ENCODE results near the gene CASK.

The CASK gene

DNA sequence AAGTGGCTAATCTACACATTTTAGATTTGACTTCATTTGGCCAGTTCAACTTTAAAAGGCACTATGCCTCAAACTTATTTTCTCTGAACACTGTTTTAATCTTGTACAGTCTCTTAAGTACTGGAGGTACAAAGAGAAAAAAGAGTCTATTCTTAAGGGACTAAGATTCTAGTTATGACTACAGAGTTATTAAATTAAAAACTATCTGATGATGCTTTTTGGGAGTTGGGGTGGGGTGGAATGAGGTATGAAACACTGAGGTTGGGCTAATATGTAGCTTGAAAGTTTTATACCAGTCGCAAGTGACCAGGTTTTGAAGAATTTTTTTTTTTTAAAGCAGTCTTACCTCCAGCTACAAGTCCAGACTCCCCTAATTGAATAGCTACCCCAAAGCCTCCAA is 252.3 kb downstream of the CASK start:
- DNase-seq: no peak

DNA sequence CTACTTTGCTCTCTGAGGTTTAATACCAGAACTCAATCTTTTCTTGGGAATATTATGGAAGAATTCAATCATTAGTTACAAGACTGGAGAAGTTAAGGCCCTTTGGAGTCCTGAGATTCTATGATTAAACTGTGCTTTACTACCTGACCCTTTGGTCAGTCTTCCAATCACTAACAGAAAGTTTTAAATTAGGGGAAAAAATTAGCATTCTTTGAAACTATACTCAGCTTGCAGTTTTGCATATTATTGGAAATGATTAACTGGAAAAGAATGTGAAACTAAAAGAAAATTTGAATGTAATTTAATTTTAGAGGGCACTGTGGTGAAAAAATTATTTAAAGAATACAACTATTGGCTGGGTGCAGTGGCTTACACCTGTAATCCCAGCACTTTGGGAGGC is 253.2 kb downstream of the CASK start:
- Histone ChIP-seq H2BK12ac (ENCODE audit: low read length) (no peak overlapping the region), H3K9me3 (ENCODE audit: insufficient read depth, low read depth, low read length) (no peaks in the 10 kb centered on the region), H2BK120ac (ENCODE audit: insufficient read depth, low read length, poor library complexity) (no peak overlapping the region), H3K27me3 (ENCODE audit: insufficient read depth, low read length) (no peaks in the 10 kb centered on the region), H4K8ac (ENCODE audit: low read depth, low read length) (no peak overlapping the region), H4K12ac (ENCODE audit: low read depth, low read length) (no peak overlapping the region), H3K4me2 (ENCODE audit: low read length) (no peak overlapping the region), H3K4me1 (ENCODE audit: control insufficient read depth in 1 of 2, insufficient read depth in 2 of 2, low read length in 2 of 2) (no peaks in the 10 kb centered on the region), H3K79me1 (ENCODE audit: low read length) (no peaks in the 10 kb centered on the region), H2AFZ (ENCODE audit: insufficient read depth, low read length, poor library complexity) (no peak overlapping the region), H3K23ac (ENCODE audit: low read length) (no peak overlapping the region), H3K79me2 (ENCODE audit: control insufficient read depth, insufficient read depth, low read length, poor library complexity) (no peaks in the 10 kb centered on the region), H3K36me3 (ENCODE audit: control insufficient read depth in 1 of 2, insufficient read depth in 2 of 2, low read length in 2 of 2) (no peaks in the 10 kb centered on the region), H2BK5ac (ENCODE audit: low read depth, low read length, poor library complexity) (no peak overlapping the region), H3K4me3 (ENCODE audit: low read depth, low read length) (no peak overlapping the region), H3K27ac (ENCODE audit: low read depth, low read length) (no peak overlapping the region), H3K4ac (ENCODE audit: low read depth, low read length) (no peak overlapping the region), H3K14ac (ENCODE audit: low read length) (no peak overlapping the region), H3K18ac (ENCODE audit: low read length) (no peak overlapping the region), H4K91ac (ENCODE audit: low read depth, low read length) (no peak overlapping the region), H3K9ac (ENCODE audit: low read length) (no peak overlapping the region), H2AK5ac (ENCODE audit: low read length) (no peak overlapping the region)
- DNase-seq: no peak

More for the DNA sequence above, 252.3 kb downstream of the CASK start:
- Histone ChIP-seq H3K23ac (ENCODE audit: low read length) (no peak overlapping the region), H3K4me2 (ENCODE audit: low read length) (no peak overlapping the region), H3K18ac (ENCODE audit: low read length) (no peak overlapping the region), H3K4ac (ENCODE audit: low read depth, low read length) (no peak overlapping the region), H3K79me1 (ENCODE audit: low read length) (no peaks in the 10 kb centered on the region), H3K9ac (ENCODE audit: low read length) (no peak overlapping the region), H2AFZ (ENCODE audit: insufficient read depth, low read length, poor library complexity) (no peak overlapping the region), H4K91ac (ENCODE audit: low read depth, low read length) (no peak overlapping the region), H4K8ac (ENCODE audit: low read depth, low read length) (no peak overlapping the region), H3K4me1 (ENCODE audit: control insufficient read depth in 1 of 2, insufficient read depth in 2 of 2, low read length in 2 of 2) (no peaks in the 10 kb centered on the region), H2AK5ac (ENCODE audit: low read length) (no peak overlapping the region), H3K27ac (ENCODE audit: low read depth, low read length) (no peak overlapping the region), H3K27me3 (ENCODE audit: insufficient read depth, low read length) (no peaks in the 10 kb centered on the region), H2BK12ac (ENCODE audit: low read length) (no peak overlapping the region), H3K79me2 (ENCODE audit: control insufficient read depth, insufficient read depth, low read length, poor library complexity) (no peaks in the 10 kb centered on the region), H2BK120ac (ENCODE audit: insufficient read depth, low read length, poor library complexity) (no peak overlapping the region), H3K36me3 (ENCODE audit: control insufficient read depth in 1 of 2, insufficient read depth in 2 of 2, low read length in 2 of 2) (no peaks in the 10 kb centered on the region), H4K12ac (ENCODE audit: low read depth, low read length) (no peak overlapping the region), H2BK5ac (ENCODE audit: low read depth, low read length, poor library complexity) (no peak overlapping the region), H3K14ac (ENCODE audit: low read length) (no peak overlapping the region), H3K4me3 (ENCODE audit: low read depth, low read length) (no peak overlapping the region), H3K9me3 (ENCODE audit: insufficient read depth, low read depth, low read length) (no peaks in the 10 kb centered on the region)
- WGBS (ENCODE audit: extremely low coverage, insufficient coverage, insufficient read length): no CpG with 5 or more reads among the region's 1 CpG

DNA sequence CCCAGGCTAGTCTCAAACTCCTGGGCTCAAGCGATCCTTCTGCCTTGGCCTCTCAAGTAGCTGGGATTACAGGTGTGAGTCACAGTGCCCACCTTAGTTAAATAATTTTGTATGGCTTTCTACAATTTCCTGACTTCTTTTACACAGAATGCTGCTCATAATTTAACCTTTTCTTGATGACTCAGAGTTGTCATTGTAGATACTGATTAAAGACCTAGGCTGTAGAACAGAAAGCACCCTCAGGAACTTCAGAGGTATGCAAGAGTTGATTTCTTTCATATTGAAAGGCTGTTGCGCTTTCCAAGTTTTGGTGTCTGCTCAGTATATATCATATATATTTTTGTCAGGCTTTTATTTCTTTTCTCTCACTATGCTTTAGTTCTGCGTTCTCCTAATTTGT is 255.7 kb downstream of the CASK start:
- Histone ChIP-seq H3K9me3 (ENCODE audit: insufficient read depth, low read depth, low read length) (no peaks in the 10 kb centered on the region), H3K79me1 (ENCODE audit: low read length) (no peaks in the 10 kb centered on the region), H3K14ac (ENCODE audit: low read length) (no peak overlapping the region), H3K4me1 (ENCODE audit: control insufficient read depth in 1 of 2, insufficient read depth in 2 of 2, low read length in 2 of 2) (no peaks in the 10 kb centered on the region), H2BK5ac (ENCODE audit: low read depth, low read length, poor library complexity) (no peak overlapping the region), H3K79me2 (ENCODE audit: control insufficient read depth, insufficient read depth, low read length, poor library complexity) (no peaks in the 10 kb centered on the region), H4K8ac (ENCODE audit: low read depth, low read length) (no peak overlapping the region), H2BK12ac (ENCODE audit: low read length) (no peak overlapping the region), H3K9ac (ENCODE audit: low read length) (no peak overlapping the region), H2BK120ac (ENCODE audit: insufficient read depth, low read length, poor library complexity) (no peak overlapping the region), H2AFZ (ENCODE audit: insufficient read depth, low read length, poor library complexity) (no peak overlapping the region), H3K4ac (ENCODE audit: low read depth, low read length) (no peak overlapping the region), H2AK5ac (ENCODE audit: low read length) (no peak overlapping the region), H3K4me2 (ENCODE audit: low read length) (no peak overlapping the region), H4K12ac (ENCODE audit: low read depth, low read length) (no peak overlapping the region), H4K91ac (ENCODE audit: low read depth, low read length) (no peak overlapping the region), H3K23ac (ENCODE audit: low read length) (no peak overlapping the region), H3K27me3 (ENCODE audit: insufficient read depth, low read length) (no peaks in the 10 kb centered on the region), H3K36me3 (ENCODE audit: control insufficient read depth in 1 of 2, insufficient read depth in 2 of 2, low read length in 2 of 2) (no peaks in the 10 kb centered on the region), H3K4me3 (ENCODE audit: low read depth, low read length) (no peak overlapping the region), H3K27ac (ENCODE audit: low read depth, low read length) (no peak overlapping the region), H3K18ac (ENCODE audit: low read length) (no peak overlapping the region)
- DNase-seq: no peak
- no CpG with 5 or more reads among the region's 3 CpGs for WGBS (ENCODE audit: extremely low coverage, insufficient coverage, insufficient read length)

DNA sequence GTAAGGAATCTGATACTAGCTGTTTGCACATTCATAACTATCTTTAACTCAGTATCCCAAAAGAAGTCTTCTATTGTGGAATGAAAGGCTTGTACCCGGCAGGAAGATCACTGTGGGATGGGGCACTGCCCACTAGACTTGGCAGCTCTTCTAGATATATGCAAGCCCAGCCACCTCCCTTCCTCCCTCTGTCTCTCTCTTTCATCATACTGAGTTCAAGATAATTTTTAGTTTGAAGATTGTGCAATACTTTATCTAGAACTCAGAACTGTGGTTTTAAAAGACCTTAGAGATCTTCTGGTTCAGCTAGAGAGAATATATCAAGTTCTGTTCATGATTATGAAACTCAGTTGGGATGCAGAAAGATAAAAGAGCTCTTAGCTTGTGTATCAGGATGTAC is 257.1 kb downstream of the CASK start:
- no peak overlapping the region for H2AK5ac ChIP-seq (ENCODE audit: low read length)
- H3K9me3 ChIP-seq (ENCODE audit: insufficient read depth, low read depth, low read length): no peaks in the 10 kb centered on the region
- H3K27ac ChIP-seq (ENCODE audit: low read depth, low read length): no peak overlapping the region
- no peak overlapping the region for H3K4ac ChIP-seq (ENCODE audit: low read depth, low read length)
- no peak overlapping the region for H3K14ac ChIP-seq (ENCODE audit: low read length)
- H3K36me3 ChIP-seq (ENCODE audit: control insufficient read depth in 1 of 2, insufficient read depth in 2 of 2, low read length in 2 of 2): no peaks in the 10 kb centered on the region
- H3K27me3 ChIP-seq (ENCODE audit: insufficient read depth, low read length): no peaks in the 10 kb centered on the region
- no peak overlapping the region for H4K91ac ChIP-seq (ENCODE audit: low read depth, low read length)
- WGBS (ENCODE audit: extremely low coverage, insufficient coverage, insufficient read length): no CpG with 5 or more reads among the region's 1 CpG
- H3K79me1 ChIP-seq (ENCODE audit: low read length): no peaks in the 10 kb centered on the region
- H2BK5ac ChIP-seq (ENCODE audit: low read depth, low read length, poor library complexity): no peak overlapping the region
- no peaks in the 10 kb centered on the region for H3K79me2 ChIP-seq (ENCODE audit: control insufficient read depth, insufficient read depth, low read length, poor library complexity)
- H3K9ac ChIP-seq (ENCODE audit: low read length): no peak overlapping the region
- no peak overlapping the region for H3K4me3 ChIP-seq (ENCODE audit: low read depth, low read length)
- no peak overlapping the region for H4K8ac ChIP-seq (ENCODE audit: low read depth, low read length)
- H2BK120ac ChIP-seq (ENCODE audit: insufficient read depth, low read length, poor library complexity): no peak overlapping the region
- H2AFZ ChIP-seq (ENCODE audit: insufficient read depth, low read length, poor library complexity): no peak overlapping the region
- no peaks in the 10 kb centered on the region for H3K4me1 ChIP-seq (ENCODE audit: control insufficient read depth in 1 of 2, insufficient read depth in 2 of 2, low read length in 2 of 2)
- no peak overlapping the region for H4K12ac ChIP-seq (ENCODE audit: low read depth, low read length)
- no peak overlapping the region for H3K4me2 ChIP-seq (ENCODE audit: low read length)
- H3K23ac ChIP-seq (ENCODE audit: low read length): no peak overlapping the region
- H2BK12ac ChIP-seq (ENCODE audit: low read length): no peak overlapping the region
- no peak overlapping the region for H3K18ac ChIP-seq (ENCODE audit: low read length)
- no peak for DNase-seq

- H3K9me3 ChIP-seq (ENCODE audit: insufficient read depth, low read depth, low read length): no peaks in the 10 kb centered on the region
- no peak for DNase-seq
- H3K23ac ChIP-seq (ENCODE audit: low read length): no peak overlapping the region
- H2BK5ac ChIP-seq (ENCODE audit: low read depth, low read length, poor library complexity): no peak overlapping the region
- H3K36me3 ChIP-seq (ENCODE audit: control insufficient read depth in 1 of 2, insufficient read depth in 2 of 2, low read length in 2 of 2): no peaks in the 10 kb centered on the region
- H3K27me3 ChIP-seq (ENCODE audit: insufficient read depth, low read length): no peaks in the 10 kb centered on the region
- no peak overlapping the region for H4K91ac ChIP-seq (ENCODE audit: low read depth, low read length)
- H2BK12ac ChIP-seq (ENCODE audit: low read length): no peak overlapping the region
- no peak overlapping the region for H3K18ac ChIP-seq (ENCODE audit: low read length)
- H3K14ac ChIP-seq (ENCODE audit: low read length): no peak overlapping the region
- no CpG with 5 or more reads among the region's 2 CpGs for WGBS (ENCODE audit: extremely low coverage, insufficient coverage, insufficient read length)
- H3K79me1 ChIP-seq (ENCODE audit: low read length): no peaks in the 10 kb centered on the region
- H3K4me3 ChIP-seq (ENCODE audit: low read depth, low read length): no peak overlapping the region
- H2BK120ac ChIP-seq (ENCODE audit: insufficient read depth, low read length, poor library complexity): no peak overlapping the region
- no peaks in the 10 kb centered on the region for H3K79me2 ChIP-seq (ENCODE audit: control insufficient read depth, insufficient read depth, low read length, poor library complexity)
- H3K27ac ChIP-seq (ENCODE audit: low read depth, low read length): no peak overlapping the region
- no peak overlapping the region for H4K12ac ChIP-seq (ENCODE audit: low read depth, low read length)
- no peak overlapping the region for H2AK5ac ChIP-seq (ENCODE audit: low read length)
- H2AFZ ChIP-seq (ENCODE audit: insufficient read depth, low read length, poor library complexity): no peak overlapping the region
- H3K4me1 ChIP-seq (ENCODE audit: control insufficient read depth in 1 of 2, insufficient read depth in 2 of 2, low read length in 2 of 2): no peaks in the 10 kb centered on the region
- no peak overlapping the region for H3K9ac ChIP-seq (ENCODE audit: low read length)
- no peak overlapping the region for H3K4me2 ChIP-seq (ENCODE audit: low read length)
- no peak overlapping the region for H3K4ac ChIP-seq (ENCODE audit: low read depth, low read length)
- no peak overlapping the region for H4K8ac ChIP-seq (ENCODE audit: low read depth, low read length)
Measured at GRCh38 chrX:41665686-41666085, 257.7 kb downstream of the CASK start.
